Type B pancreatic cell (in vitro differentiated cells): ENCODE data around the gene NFE2L2. TPM values are rescaled to one million over a fixed set of nuclear protein-coding genes. Genes with fewer than 3 reads are reported as not detected.

Experiments
- DNase-seq: peaks from one replicate; pipeline ENCODE4 v3.0.0; 2021; ENCODE audit warnings: mixed read lengths; ENCODE audit not compliant: unreplicated experiment; ENCODE audit errors: extremely low spot score
- H3K27ac Mint-ChIP-seq: 2 replicates; pipeline ENCODE4 v1.8.0; 2021; ENCODE audit warnings: mild to moderate bottlenecking, mixed read lengths
- H3K27me3 Mint-ChIP-seq: 2 replicates; pipeline ENCODE4 v1.8.0; 2021; ENCODE audit warnings: mixed read lengths
- H3K36me3 Mint-ChIP-seq: 2 replicates; pipeline ENCODE4 v1.8.0; 2021; ENCODE audit warnings: mixed read lengths
- H3K4me1 Mint-ChIP-seq: one replicate; pipeline ENCODE4 v1.8.0; 2021; ENCODE audit warnings: mixed read lengths; ENCODE audit not compliant: unreplicated experiment
- H3K4me3 Mint-ChIP-seq: 2 replicates; pipeline ENCODE4 v1.8.0; 2021; ENCODE audit warnings: mild to moderate bottlenecking, mixed read lengths
- H3K9me3 Mint-ChIP-seq: 2 replicates; pipeline ENCODE4 v1.8.0; 2021; ENCODE audit warnings: mixed read lengths
- CTCF ChIP-seq: fragments of 200-600 bp; sonication (generic); conservative IDR thresholded peaks from 2 replicates; pipeline ENCODE4 v1.5.0; 2021; ENCODE audit warnings: antibody characterized with exemption, mild to moderate bottlenecking
- total RNA-seq: library from RNA; stranded (reverse); gene quantifications from 2 replicates; pipeline ENCODE4 v1.2.1, GENCODE V29; 2021; ENCODE audit warnings: low replicate concordance

Gene NFE2L2
- total RNA-seq, 1 donor from 2014 or later: 74.7 TPM

- H3K4me1 Mint-ChIP-seq: peaks cover 53% of the 10 kb centered on the region
- H3K9me3 Mint-ChIP-seq: no peaks in the 10 kb centered on the region
- no peak overlapping the region for H3K4me3 Mint-ChIP-seq
- H3K27me3 Mint-ChIP-seq: no peaks in the 10 kb centered on the region
- peaks cover 11% of the 10 kb centered on the region for H3K36me3 Mint-ChIP-seq
- TF ChIP-seq CTCF: no peak
- DNase-seq: no peak
- H3K27ac Mint-ChIP-seq: peak overlapping the region; percentile 70
These were observed 25.5 kb downstream of the NFE2L2 start for GRCh38 chr2:177239053-177239452.

GRCh38 chr2:177237932-177238331, 26.6 kb downstream of the NFE2L2 start:
- peaks cover 48% of the 10 kb centered on the region for H3K4me1 Mint-ChIP-seq

GRCh38 chr2:177235855-177236437, 28.6 kb downstream of the NFE2L2 start:
- H3K9me3 Mint-ChIP-seq: no peaks in the 10 kb centered on the region
- peaks cover 29% of the 10 kb centered on the region for H3K4me1 Mint-ChIP-seq
- H3K36me3 Mint-ChIP-seq: peaks cover 31% of the 10 kb centered on the region
- peak; percentile 37 for TF ChIP-seq CTCF
- no peak for DNase-seq
- no peak overlapping the region for H3K27ac Mint-ChIP-seq
- H3K4me3 Mint-ChIP-seq: no peak overlapping the region
- no peaks in the 10 kb centered on the region for H3K27me3 Mint-ChIP-seq

More at GRCh38 chr2:177237932-177238331, 26.6 kb downstream of the NFE2L2 start:
- Mint-ChIP-seq H3K4me3 (no peak overlapping the region), H3K27me3 (no peaks in the 10 kb centered on the region), H3K36me3 (peaks cover 18% of the 10 kb centered on the region), H3K27ac (peak overlapping the region; percentile 40), H3K9me3 (no peaks in the 10 kb centered on the region)
- DNase-seq: no peak
- TF ChIP-seq CTCF: no peak

- no peak for TF ChIP-seq CTCF
These were observed 30.3 kb downstream of the NFE2L2 start for GRCh38 chr2:177234267-177234666.

GRCh38 chr2:177232098-177232704, 32.3 kb downstream of the NFE2L2 start:
- no peak for DNase-seq
- Mint-ChIP-seq H3K36me3 (peaks cover 43% of the 10 kb centered on the region), H3K4me3 (no peak overlapping the region), H3K9me3 (no peaks in the 10 kb centered on the region), H3K27me3 (no peaks in the 10 kb centered on the region), H3K27ac (no peak overlapping the region), H3K4me1 (peaks cover 5% of the 10 kb centered on the region)
- no peak for TF ChIP-seq CTCF

More at GRCh38 chr2:177234267-177234666, 30.3 kb downstream of the NFE2L2 start:
- Mint-ChIP-seq H3K9me3 (no peaks in the 10 kb centered on the region), H3K4me3 (no peak overlapping the region), H3K4me1 (peaks cover 15% of the 10 kb centered on the region), H3K36me3 (peaks cover 42% of the 10 kb centered on the region), H3K27me3 (no peaks in the 10 kb centered on the region), H3K27ac (peak overlapping the region; percentile 27)
- no peak for DNase-seq
